Measurements from ENCODE around the gene RAB20. TPM values are rescaled to one million over a fixed set of nuclear protein-coding genes. Genes with fewer than 3 reads are reported as not detected.
A peak's percentile ranks its signal among the peaks of the same experiment; 100 is the strongest.
"Not testable (repeated sequence)": the region's sequence is repeated elsewhere in the genome, so short reads cannot be mapped to it uniquely, and the experiment has no call there.

RAB20 gene
- total RNA-seq, 1 donor from 2014 or later = 13.9 TPM

DNA sequence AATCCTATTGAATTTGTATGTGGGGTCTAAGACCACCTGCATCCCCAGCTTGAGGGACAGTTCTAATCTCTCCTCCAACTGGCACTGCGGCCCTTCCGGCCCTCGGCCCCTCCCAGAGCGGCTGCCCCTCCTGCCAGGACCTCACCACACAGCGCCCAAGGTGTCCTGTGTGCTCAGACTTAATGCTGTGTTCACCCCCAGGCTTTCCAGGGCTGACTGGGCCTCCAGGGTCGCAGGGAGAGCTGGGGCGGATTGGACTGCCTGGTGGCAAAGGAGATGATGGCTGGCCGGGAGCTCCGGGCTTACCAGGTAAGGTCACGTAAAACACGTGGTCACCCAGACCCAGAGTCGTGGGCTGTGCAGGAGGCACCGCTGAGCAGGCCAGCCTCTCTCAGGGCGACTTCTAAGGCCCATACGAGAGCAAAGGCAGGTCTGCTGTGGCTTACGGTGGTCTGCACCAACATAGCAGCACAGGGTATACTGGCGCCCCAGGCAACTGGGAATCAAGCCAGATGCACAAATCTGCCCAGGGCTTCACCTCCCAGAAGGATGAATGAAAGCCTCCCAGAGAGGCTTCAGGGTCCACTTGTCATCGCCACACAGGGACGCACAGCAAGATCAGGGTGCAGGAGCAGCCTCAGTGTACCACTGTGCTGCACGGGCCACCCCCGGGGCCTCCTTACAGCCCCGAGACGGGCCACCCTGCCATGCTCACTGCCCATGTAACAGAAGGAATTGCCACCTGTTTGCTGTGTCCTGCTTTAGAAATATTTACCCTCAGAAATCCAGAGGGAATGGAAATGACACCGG lies 69.4 kb downstream of the RAB20 start:
- no peak for DNase-seq (ENCODE audit: low read depth)

DNA sequence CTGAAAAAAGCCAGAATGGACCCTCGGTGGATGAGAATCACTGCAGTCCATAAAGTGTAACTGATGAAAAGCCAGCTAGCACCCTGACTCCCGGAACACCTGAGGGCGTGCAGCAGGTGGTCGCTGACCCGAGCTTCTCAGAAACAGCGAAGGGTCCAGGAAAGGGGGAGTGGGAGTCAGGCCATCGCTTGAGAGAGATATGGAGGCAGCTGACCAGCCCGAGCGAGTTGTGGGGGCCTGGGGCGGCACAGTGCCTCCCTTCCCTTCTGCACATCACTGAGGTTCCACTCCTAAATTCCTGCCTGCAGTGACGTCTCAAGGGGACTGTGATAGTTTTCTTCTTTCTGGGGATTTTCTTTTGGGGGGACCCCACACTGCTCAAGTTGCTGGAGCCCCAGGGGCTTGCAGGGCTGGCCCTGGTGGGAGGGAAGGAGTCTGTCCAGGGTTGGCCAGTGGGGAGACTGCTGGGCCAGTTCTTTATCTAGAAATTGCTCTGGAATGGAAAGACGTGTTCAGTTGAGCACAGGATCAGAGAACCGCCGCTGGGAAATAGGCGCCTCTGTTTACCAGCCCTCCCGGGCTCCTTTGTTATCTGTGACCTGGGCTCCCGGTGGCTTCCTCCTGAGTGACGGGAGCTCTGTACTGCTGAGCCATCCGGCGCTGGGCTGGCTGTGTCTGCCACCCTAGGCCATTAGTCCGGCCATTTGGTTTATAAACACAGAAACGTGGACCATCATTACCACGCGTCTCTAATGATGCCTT lies 71.3 kb downstream of the RAB20 start:
- no peak for DNase-seq (ENCODE audit: low read depth)

DNA sequence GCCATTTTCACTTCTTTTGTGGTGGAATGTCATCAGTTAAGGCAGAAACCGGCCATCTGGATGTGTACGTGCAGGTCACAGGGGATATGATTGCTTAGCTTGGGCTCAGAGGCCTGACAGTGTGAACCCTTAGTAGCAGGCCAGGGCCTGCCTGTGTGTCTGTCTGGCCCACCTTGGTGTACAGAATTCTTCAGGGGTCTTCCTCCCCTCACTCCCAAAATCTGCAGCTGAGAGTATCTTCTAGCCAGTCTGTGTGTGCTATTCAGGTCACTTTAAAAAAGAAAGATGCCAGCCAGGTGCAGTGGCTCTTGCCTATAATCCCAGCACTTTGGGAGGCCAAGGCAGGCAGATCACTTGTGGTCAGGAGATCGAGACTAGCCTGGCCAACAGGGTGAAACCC lies 74.6 kb downstream of the RAB20 start:
- not testable (repeated sequence) for DNase-seq (ENCODE audit: low read depth)

DNA sequence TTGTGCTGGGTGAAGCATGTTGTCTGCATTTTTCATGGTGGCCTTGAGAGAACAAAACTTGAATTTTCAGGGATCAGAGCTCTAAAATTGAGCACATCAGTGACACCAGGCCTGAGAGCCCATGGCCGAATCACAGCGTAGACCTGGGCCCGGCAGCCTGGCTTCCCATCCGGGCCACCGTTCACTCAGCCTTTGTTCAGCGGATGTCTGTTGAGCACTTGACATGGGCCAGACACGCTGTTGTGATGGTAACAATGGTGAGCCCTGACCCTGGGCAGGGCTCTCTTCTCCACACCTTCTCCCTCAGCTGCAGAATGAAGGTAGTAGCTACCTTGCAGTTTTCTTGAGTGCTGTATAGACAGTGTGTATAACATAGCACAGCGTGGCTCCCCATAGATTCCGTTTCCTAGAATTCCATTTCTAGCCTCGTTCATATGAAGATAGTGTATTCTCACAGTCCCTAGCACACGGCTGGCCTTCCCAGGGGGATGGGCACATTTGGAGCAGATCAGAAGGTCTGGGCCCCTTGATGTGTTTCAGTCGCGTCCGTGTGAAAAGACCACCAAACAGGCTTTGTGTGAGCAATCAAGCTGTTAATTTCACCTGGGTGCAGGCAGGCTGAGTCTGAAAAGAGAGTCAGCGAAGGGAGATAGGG lies 75.3 kb downstream of the RAB20 start:
- DNase-seq (ENCODE audit: low read depth) = no peak

DNA sequence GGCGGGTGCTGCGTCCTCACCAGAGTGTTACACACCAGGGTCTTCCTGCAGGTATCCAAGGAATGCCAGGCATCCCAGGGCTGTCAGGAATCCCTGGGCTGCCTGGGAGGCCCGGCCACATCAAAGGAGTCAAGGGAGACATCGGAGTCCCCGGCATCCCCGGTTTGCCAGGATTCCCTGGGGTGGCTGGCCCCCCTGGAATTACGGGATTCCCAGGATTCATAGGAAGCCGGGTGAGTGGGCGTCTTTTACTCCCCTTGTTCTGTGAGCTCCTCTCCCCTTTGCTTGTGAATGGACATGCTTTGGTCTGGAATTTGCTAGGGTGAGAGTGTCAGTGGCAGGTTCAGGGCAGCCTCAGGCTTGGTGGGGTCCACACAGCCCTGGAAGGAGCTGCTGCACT lies 75.9 kb downstream of the RAB20 start:
- peak; percentile 26 for DNase-seq (ENCODE audit: low read depth)

DNA sequence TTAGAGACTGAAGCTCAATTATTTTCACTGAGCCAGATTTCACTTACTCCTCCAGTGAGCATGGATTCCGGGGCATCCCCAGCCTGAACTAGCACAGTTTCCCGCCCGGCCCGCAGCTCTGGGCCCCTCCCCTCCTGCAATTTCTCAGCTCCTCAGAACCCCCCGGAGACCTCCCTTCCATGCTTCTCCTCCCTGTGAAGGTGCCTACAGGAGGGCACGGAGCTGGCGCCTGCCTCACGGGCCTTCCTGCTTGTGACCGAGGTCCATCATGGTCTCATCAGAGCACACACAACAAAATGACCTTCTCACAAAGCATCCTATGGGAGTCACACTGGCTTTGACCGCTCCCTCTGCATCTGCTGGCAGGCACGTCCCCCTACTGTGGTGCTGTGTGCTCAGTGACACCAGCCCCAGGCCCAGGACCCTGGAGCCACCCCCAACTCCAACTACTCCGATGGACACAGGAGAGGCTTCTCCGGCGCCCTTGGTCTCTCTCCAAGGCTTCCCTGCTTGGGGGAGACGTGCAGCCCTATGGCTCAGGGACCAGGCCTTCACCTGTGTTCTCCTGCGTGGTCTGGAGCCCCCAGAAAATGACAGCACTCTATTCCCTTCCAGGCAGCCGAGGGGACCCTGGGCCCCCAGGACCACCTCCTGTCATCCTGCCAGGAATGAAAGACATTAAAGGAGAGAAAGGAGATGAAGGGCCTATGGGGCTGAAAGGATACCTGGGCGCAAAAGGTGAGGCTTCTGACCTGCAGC lies 77.1 kb downstream of the RAB20 start:
- DNase-seq (ENCODE audit: low read depth) = no peak

DNA sequence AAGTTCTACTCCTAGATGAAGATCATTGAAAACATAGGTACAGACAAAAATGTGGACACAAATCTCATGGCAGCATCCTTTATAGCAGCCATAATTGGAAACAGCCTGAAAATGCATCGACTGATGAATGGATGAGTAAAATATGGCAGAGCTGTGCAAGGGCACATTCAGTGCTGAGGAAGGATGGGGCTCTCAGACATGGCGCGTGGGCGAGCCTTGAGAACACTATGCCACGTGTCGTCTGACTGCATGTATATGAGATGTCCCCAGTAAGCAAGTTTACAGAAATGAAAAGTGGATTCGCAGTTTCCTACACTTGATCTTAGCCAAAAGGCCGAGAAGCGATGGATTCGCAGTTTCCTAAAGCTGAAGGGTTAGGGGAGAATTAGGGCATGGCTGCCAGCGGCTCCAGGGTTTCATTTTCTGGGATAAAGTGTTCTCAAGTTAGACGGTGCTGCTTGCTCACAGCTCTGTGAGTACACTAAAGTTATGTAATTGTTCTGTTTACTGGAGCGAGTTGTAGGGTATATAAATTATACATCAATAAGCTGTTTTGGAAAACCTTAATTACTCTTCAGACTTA lies 78.0 kb downstream of the RAB20 start:
- no peak for DNase-seq (ENCODE audit: low read depth)

DNA sequence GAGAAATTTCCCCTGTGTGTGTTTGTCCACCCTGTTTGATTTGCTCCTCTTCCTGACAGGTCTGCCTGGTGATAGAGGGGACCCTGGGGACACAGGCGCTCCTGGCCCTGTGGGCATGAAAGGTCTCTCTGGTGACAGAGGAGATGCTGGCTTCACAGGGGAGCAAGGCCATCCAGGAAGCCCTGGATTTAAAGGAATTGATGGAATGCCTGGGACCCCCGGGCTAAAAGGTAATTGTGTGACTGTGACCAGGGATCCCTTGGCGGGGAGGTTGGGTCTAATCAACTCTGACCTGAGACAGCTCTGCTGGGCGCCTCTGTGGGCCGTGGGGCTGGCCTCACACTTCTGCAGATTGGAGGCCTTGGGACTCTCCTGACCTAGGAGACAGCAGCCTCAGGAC lies 81.4 kb downstream of the RAB20 start:
- DNase-seq (ENCODE audit: low read depth) = no peak

DNA sequence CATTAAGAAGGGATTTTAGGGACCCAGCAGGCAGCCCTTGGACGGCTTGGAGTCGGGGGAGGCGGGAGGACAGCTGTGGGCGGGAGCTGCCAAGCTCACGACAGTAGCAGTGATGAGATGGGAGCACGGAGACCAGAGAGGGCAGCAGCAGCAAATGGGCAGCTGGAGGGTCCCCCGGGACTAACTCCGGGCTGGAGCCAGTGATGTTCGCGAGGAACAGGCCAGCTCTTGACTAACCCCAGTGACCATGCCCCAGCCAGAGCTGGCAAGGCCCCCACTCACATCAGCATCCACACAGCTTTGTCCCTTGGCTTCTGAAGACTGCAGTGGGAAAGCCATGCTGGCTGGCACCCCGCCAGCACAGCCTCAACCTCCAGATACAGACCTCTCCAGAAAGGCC lies 81.9 kb downstream of the RAB20 start:
- no peak for DNase-seq (ENCODE audit: low read depth)

DNA sequence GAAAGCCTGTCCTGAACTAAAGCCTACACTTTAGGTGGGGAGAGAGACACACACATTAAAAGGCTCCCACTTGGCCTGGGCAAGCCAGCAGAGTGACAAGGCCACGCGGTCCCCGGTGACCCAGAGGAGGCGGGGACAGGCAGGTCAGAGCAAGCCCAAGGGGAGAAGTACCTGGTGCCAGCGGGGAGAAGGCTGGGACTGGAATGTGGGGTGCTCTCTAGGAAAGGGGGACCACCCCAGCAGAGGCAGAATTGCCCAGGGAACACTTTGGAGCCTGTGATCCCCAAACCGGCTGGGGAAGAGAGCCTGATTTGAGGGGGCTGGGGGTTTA lies 82.3 kb downstream of the RAB20 start:
- no peak for DNase-seq (ENCODE audit: low read depth)

DNA sequence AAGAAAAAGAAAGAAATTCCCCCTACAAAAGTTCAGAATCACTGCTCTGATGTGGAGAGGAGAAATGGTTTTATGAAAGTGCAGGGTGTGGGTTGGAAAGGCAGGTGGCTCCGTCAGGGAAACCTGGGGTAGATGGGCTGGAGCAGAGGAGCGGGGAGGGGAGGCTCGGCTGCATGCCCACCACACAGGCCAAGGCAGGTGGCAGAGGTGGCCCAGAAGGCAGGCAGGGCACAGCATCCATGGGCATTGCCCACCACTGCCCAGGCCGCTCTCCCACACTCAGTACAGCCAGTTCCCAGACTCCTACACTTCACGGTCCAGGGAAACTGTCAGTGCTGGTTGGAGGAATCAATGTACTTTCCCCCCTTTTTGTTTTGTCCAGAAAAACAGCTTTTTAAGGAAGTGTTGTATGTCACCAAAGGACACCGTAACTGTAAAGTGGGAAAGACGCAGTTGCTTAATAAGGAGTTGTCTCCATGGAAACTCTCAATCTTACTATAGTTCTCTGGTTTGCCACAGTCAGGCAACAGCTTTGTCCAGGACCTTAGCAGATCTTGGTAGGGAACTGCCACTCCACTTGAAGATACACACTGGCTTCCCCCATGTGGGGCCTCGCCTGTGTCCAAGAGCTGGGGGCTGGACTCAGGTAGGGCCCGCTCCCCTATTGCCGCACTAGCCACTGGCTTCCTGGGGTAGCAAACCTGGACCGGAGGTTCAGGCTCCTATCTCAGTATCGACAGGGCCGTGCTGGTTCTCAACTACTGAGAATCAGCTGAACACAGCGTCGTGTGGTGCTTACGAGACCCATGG lies 82.9 kb downstream of the RAB20 start:
- DNase-seq (ENCODE audit: low read depth) = no peak

DNA sequence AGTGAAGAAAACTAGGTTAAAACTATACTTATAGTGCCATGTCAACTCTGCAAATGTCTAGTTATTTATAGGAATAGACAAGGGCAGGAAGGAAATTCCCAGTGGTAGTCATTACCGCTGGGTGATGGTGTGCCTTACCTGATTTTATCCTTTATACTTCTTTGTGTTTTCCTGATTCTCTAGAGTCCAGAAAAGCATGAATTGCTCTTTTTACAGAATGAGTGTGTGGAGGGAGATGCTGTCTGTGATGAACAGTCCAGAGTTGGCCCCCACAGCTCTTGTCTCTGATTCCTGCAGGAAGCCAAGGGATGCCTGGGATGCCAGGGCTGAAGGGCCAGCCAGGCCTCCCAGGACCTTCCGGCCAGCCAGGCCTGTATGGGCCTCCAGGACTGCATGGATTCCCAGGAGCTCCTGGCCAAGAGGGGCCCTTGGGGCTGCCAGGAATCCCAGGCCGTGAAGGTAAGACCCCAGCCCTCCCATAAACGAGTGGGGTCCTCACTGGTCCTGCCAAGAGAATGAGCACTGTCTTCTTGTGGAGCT lies 83.7 kb downstream of the RAB20 start:
- DNase-seq (ENCODE audit: low read depth) = no peak

DNA sequence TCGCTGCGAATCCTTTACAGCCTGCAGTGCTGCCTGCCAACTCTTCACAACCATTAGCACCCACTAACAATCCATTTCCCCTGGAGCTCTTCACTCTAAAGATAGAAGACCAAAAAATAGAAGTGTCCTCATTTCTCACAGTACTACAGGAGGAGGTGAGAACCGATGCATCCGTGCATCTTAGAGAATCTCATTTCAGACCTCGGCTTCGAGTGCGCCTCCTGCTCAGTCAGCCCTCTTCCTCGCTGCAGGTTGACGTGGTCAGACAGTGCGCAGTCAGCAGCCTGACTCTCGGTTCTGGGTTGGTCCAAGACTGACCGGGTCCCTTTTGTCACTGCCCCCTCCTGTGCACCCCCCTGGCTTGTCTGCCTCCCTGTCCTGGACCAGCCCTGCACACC lies 85.3 kb downstream of the RAB20 start:
- no peak for DNase-seq (ENCODE audit: low read depth)

DNA sequence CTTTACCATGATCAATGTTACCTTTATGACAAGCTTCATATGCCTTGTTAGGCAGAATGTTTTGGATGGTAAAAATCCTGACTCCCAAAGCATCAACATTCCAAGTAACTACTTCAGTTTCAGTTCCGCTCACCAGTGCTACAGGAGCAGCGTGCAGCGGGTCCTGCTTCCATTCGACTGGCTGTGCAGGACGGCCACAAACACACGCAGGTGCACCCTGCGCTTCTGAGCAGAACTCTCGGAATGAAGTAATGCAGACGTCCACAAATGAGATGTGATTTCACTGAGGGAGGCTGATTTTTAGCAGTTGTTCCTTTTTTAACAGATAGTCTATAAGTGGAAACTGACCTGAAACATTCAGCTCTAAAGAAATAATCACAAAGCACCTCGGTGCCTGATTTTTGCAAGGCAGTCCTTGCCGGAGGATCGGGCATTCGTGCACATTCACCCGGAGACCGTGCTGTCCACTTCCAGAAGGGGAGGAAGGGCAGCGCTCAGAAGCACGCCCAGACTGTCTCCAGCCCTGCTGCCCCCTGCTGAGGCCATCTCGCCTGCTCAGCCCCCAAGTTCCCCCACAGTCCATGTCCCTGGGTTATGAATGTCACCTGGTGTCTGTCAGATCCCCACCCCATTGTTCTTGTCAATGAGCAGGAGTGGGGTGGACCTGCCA lies 85.8 kb downstream of the RAB20 start:
- no peak for DNase-seq (ENCODE audit: low read depth)

DNA sequence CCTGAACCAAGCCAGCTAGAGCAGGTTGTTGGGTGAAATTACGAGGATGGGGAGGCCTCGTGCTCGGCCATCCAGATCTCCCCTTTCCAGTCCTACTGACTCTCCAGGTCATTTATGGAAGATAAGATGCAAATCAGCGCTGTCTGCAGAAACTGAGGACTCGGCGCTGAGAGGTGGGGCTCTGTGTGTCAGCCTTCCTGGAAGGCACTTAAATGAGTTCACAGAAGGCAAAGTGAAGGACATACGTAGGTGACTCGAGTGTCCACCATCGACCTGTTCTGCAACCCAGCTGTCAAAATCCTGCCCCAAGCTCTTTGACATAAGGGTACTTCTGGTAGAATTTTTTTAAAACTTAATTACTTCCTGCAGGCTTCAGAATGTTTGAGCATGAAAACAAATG lies 86.4 kb downstream of the RAB20 start:
- no peak for DNase-seq (ENCODE audit: low read depth)

DNA sequence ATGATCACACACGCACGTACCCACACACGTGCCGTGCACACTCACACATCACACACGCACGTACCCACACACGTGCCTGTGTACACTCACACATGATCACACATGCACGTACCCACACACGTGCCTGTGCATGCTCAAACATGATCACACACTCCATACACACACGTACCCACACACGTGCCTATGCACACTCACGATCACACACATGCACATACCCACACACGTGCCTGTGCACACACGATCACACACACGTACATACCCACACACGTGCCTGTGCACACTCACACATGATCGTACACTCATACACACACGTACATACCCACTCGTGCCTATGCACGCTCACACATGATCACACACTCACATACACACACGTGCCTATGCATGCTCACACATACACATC lies 86.8 kb downstream of the RAB20 start:
- DNase-seq (ENCODE audit: low read depth) = no peak

All from renal cortical epithelial cell (primary cell).